ENCODE data around the gene COLGALT1.

COLGALT1 gene

GRCh38 chr19:17605117-17605516, 49.7 kb downstream of the COLGALT1 start:
- Histone ChIP-seq H3K4me2 (ENCODE audit: low read length) (no peak overlapping the region), H3K4me3 (ENCODE audit: low read length) (no peak overlapping the region), H3K23ac (ENCODE audit: low read length) (no peak overlapping the region), H3K79me1 (ENCODE audit: low read length) (no peaks in the 10 kb centered on the region), H2BK120ac (ENCODE audit: low read depth, low read length) (no peak overlapping the region), H4K8ac (ENCODE audit: low read depth, low read length) (no peak overlapping the region), H2AK5ac (ENCODE audit: low read length) (no peak overlapping the region), H2BK5ac (ENCODE audit: low read length) (no peak overlapping the region), H3K27ac (ENCODE audit: low read depth, low read length) (no peak overlapping the region), H3K18ac (ENCODE audit: low read length) (no peak overlapping the region), H3K9ac (ENCODE audit: low read length) (no peak overlapping the region), H3K27me3 (ENCODE audit: insufficient read depth, low read length, poor library complexity) (no peaks in the 10 kb centered on the region), H4K5ac (ENCODE audit: low read length) (no peak overlapping the region), H3K56ac (ENCODE audit: low read length) (no peak overlapping the region), H2BK15ac (replicated peaks; ENCODE audit: low read depth) (no peak overlapping the region), H3K4ac (ENCODE audit: low read depth, low read length) (no peak overlapping the region), H3K79me2 (ENCODE audit: control insufficient read depth, insufficient read depth, low read length) (no peaks in the 10 kb centered on the region), H3K36me3 (ENCODE audit: control insufficient read depth, insufficient read depth, low read length) (no peaks in the 10 kb centered on the region), H3K4me1 (ENCODE audit: control insufficient read depth, low read depth, low read length) (no peaks in the 10 kb centered on the region)
- WGBS (ENCODE audit: extremely low coverage, insufficient coverage, low lambda C conversion rate) = no CpG with 5 or more reads among the region's 8 CpGs
- DNase-seq = no peak

- Histone ChIP-seq H3K18ac (ENCODE audit: low read length) (no peak overlapping the region), H2BK120ac (ENCODE audit: low read depth, low read length) (no peak overlapping the region), H3K27ac (ENCODE audit: low read depth, low read length) (peak overlapping the region; percentile 82), H3K4ac (ENCODE audit: low read depth, low read length) (peak overlapping the region; percentile 85), H3K4me2 (ENCODE audit: low read length) (peak overlapping the region; percentile 95), H3K56ac (ENCODE audit: low read length) (peak overlapping the region; percentile 98), H3K4me3 (ENCODE audit: low read length) (peak overlapping the region; percentile 56), H3K79me1 (ENCODE audit: low read length) (no peaks in the 10 kb centered on the region), H2AK5ac (ENCODE audit: low read length) (no peak overlapping the region), H3K23ac (ENCODE audit: low read length) (no peak overlapping the region), H2BK5ac (ENCODE audit: low read length) (peak overlapping the region; percentile 91), H3K27me3 (ENCODE audit: insufficient read depth, low read length, poor library complexity) (no peaks in the 10 kb centered on the region), H3K9ac (ENCODE audit: low read length) (peak overlapping the region; percentile 90), H3K4me1 (ENCODE audit: control insufficient read depth, low read depth, low read length) (no peaks in the 10 kb centered on the region), H4K5ac (ENCODE audit: low read length) (no peak overlapping the region), H2BK15ac (replicated peaks; ENCODE audit: low read depth) (no peak overlapping the region), H4K8ac (ENCODE audit: low read depth, low read length) (no peak overlapping the region), H3K79me2 (ENCODE audit: control insufficient read depth, insufficient read depth, low read length) (no peaks in the 10 kb centered on the region), H3K36me3 (ENCODE audit: control insufficient read depth, insufficient read depth, low read length) (no peaks in the 10 kb centered on the region)
- no CpG with 5 or more reads among the region's 85 CpGs for WGBS (ENCODE audit: extremely low coverage, insufficient coverage, low lambda C conversion rate)
- DNase-seq = peak; percentile 98
Observed at GRCh38 chr19:17605761-17606589, 50.5 kb downstream of the COLGALT1 start.

GRCh38 chr19:17606590-17607185, 51.2 kb downstream of the COLGALT1 start:
- no CpG with 5 or more reads among the region's 18 CpGs for WGBS (ENCODE audit: extremely low coverage, insufficient coverage, low lambda C conversion rate)
- no peak overlapping the region for H3K4me3 ChIP-seq (ENCODE audit: low read length)
- H4K8ac ChIP-seq (ENCODE audit: low read depth, low read length) = no peak overlapping the region
- no peak overlapping the region for H3K23ac ChIP-seq (ENCODE audit: low read length)
- H2BK15ac ChIP-seq (replicated peaks; ENCODE audit: low read depth) = no peak overlapping the region
- H2BK5ac ChIP-seq (ENCODE audit: low read length) = no peak overlapping the region
- DNase-seq = peak; percentile 50
- no peaks in the 10 kb centered on the region for H3K36me3 ChIP-seq (ENCODE audit: control insufficient read depth, insufficient read depth, low read length)
- H4K5ac ChIP-seq (ENCODE audit: low read length) = no peak overlapping the region
- no peaks in the 10 kb centered on the region for H3K79me1 ChIP-seq (ENCODE audit: low read length)
- no peaks in the 10 kb centered on the region for H3K79me2 ChIP-seq (ENCODE audit: control insufficient read depth, insufficient read depth, low read length)
- H2BK120ac ChIP-seq (ENCODE audit: low read depth, low read length) = no peak overlapping the region
- H3K4me1 ChIP-seq (ENCODE audit: control insufficient read depth, low read depth, low read length) = no peaks in the 10 kb centered on the region
- no peaks in the 10 kb centered on the region for H3K27me3 ChIP-seq (ENCODE audit: insufficient read depth, low read length, poor library complexity)
- H3K18ac ChIP-seq (ENCODE audit: low read length) = no peak overlapping the region
- peak overlapping the region; percentile 41 for H3K9ac ChIP-seq (ENCODE audit: low read length)
- peak overlapping the region; percentile 2 for H3K4me2 ChIP-seq (ENCODE audit: low read length)
- H3K56ac ChIP-seq (ENCODE audit: low read length) = peak overlapping the region; percentile 46
- H2AK5ac ChIP-seq (ENCODE audit: low read length) = no peak overlapping the region
- H3K27ac ChIP-seq (ENCODE audit: low read depth, low read length) = no peak overlapping the region
- H3K4ac ChIP-seq (ENCODE audit: low read depth, low read length) = no peak overlapping the region

GRCh38 chr19:17607936-17608335, 52.5 kb downstream of the COLGALT1 start:
- H4K5ac ChIP-seq (ENCODE audit: low read length) = no peak overlapping the region
- H3K23ac ChIP-seq (ENCODE audit: low read length) = no peak overlapping the region
- H3K27ac ChIP-seq (ENCODE audit: low read depth, low read length) = no peak overlapping the region
- H3K4me3 ChIP-seq (ENCODE audit: low read length) = no peak overlapping the region
- H3K79me1 ChIP-seq (ENCODE audit: low read length) = no peaks in the 10 kb centered on the region
- no peak overlapping the region for H4K8ac ChIP-seq (ENCODE audit: low read depth, low read length)
- H2BK5ac ChIP-seq (ENCODE audit: low read length) = no peak overlapping the region
- no CpG with 5 or more reads among the region's 9 CpGs for WGBS (ENCODE audit: extremely low coverage, insufficient coverage, low lambda C conversion rate)
- H3K4me1 ChIP-seq (ENCODE audit: control insufficient read depth, low read depth, low read length) = no peaks in the 10 kb centered on the region
- no peak overlapping the region for H2BK15ac ChIP-seq (replicated peaks; ENCODE audit: low read depth)
- H3K18ac ChIP-seq (ENCODE audit: low read length) = no peak overlapping the region
- no peak overlapping the region for H3K4ac ChIP-seq (ENCODE audit: low read depth, low read length)
- DNase-seq = no peak
- no peak overlapping the region for H2BK120ac ChIP-seq (ENCODE audit: low read depth, low read length)
- no peak overlapping the region for H3K4me2 ChIP-seq (ENCODE audit: low read length)
- no peak overlapping the region for H3K56ac ChIP-seq (ENCODE audit: low read length)
- no peaks in the 10 kb centered on the region for H3K36me3 ChIP-seq (ENCODE audit: control insufficient read depth, insufficient read depth, low read length)
- H2AK5ac ChIP-seq (ENCODE audit: low read length) = no peak overlapping the region
- H3K9ac ChIP-seq (ENCODE audit: low read length) = no peak overlapping the region
- no peaks in the 10 kb centered on the region for H3K79me2 ChIP-seq (ENCODE audit: control insufficient read depth, insufficient read depth, low read length)
- H3K27me3 ChIP-seq (ENCODE audit: insufficient read depth, low read length, poor library complexity) = no peaks in the 10 kb centered on the region

- peak; percentile 61 for DNase-seq
- H2BK15ac ChIP-seq (replicated peaks; ENCODE audit: low read depth) = no peak overlapping the region
- H3K27ac ChIP-seq (ENCODE audit: low read depth, low read length) = no peak overlapping the region
- H3K4ac ChIP-seq (ENCODE audit: low read depth, low read length) = no peak overlapping the region
- no peak overlapping the region for H3K56ac ChIP-seq (ENCODE audit: low read length)
- no peak overlapping the region for H3K23ac ChIP-seq (ENCODE audit: low read length)
- no peaks in the 10 kb centered on the region for H3K79me1 ChIP-seq (ENCODE audit: low read length)
- no peaks in the 10 kb centered on the region for H3K36me3 ChIP-seq (ENCODE audit: control insufficient read depth, insufficient read depth, low read length)
- H4K5ac ChIP-seq (ENCODE audit: low read length) = no peak overlapping the region
- no peak overlapping the region for H3K9ac ChIP-seq (ENCODE audit: low read length)
- H3K4me3 ChIP-seq (ENCODE audit: low read length) = no peak overlapping the region
- no peaks in the 10 kb centered on the region for H3K27me3 ChIP-seq (ENCODE audit: insufficient read depth, low read length, poor library complexity)
- H3K18ac ChIP-seq (ENCODE audit: low read length) = no peak overlapping the region
- WGBS (ENCODE audit: extremely low coverage, insufficient coverage, low lambda C conversion rate) = no CpG with 5 or more reads among the region's 7 CpGs
- H3K79me2 ChIP-seq (ENCODE audit: control insufficient read depth, insufficient read depth, low read length) = no peaks in the 10 kb centered on the region
- no peak overlapping the region for H4K8ac ChIP-seq (ENCODE audit: low read depth, low read length)
- H3K4me1 ChIP-seq (ENCODE audit: control insufficient read depth, low read depth, low read length) = no peaks in the 10 kb centered on the region
- no peak overlapping the region for H2BK5ac ChIP-seq (ENCODE audit: low read length)
- no peak overlapping the region for H3K4me2 ChIP-seq (ENCODE audit: low read length)
- H2AK5ac ChIP-seq (ENCODE audit: low read length) = no peak overlapping the region
- H2BK120ac ChIP-seq (ENCODE audit: low read depth, low read length) = no peak overlapping the region
Observed at GRCh38 chr19:17610384-17610783, 54.9 kb downstream of the COLGALT1 start.

Data from mesendoderm (in vitro differentiated cells).